H9 (cell line): Measurements from ENCODE around the gene TMTC1. TPM values are rescaled to one million over a fixed set of nuclear protein-coding genes. Genes with fewer than 3 reads are reported as not detected.

Source experiments
- DNase-seq: peaks from one replicate; pipeline ENCODE4 v3.0.0-alpha.2; 2017
- H2AFZ ChIP-seq: one replicate; pipeline ENCODE4 v1.6.1; 2013; ENCODE audit warnings: mild to moderate bottlenecking, low read length, control low read depth, moderate library complexity
- H2AK5ac ChIP-seq: 2 replicates; pipeline ENCODE4 v1.6.1; 2013; ENCODE audit warnings: low read length, control low read depth, mixed read lengths; ENCODE audit not compliant: insufficient read length
- H2BK120ac ChIP-seq: one replicate; pipeline ENCODE4 v1.6.1; 2013; ENCODE audit warnings: low read depth, mild to moderate bottlenecking, low read length, control low read depth, inconsistent platforms; ENCODE audit not compliant: poor library complexity, severe bottlenecking
- H2BK12ac ChIP-seq: 2 replicates; pipeline ENCODE4 v1.6.1; 2013; ENCODE audit warnings: low read length, control low read depth, mixed read lengths, low read depth; ENCODE audit not compliant: insufficient read length
- H2BK15ac ChIP-seq: 2 replicates; pipeline ENCODE4 v1.6.1; 2013; ENCODE audit warnings: low read depth, low read length, control low read depth
- H2BK20ac ChIP-seq: one replicate; pipeline ENCODE4 v1.6.1; 2013; ENCODE audit warnings: low read depth, mild to moderate bottlenecking, low read length, control low read depth, inconsistent platforms; ENCODE audit not compliant: poor library complexity, severe bottlenecking
- H2BK5ac ChIP-seq: 2 replicates; pipeline ENCODE4 v1.6.1; 2013; ENCODE audit warnings: low read length, control low read depth, mixed read lengths; ENCODE audit not compliant: insufficient read length
- H3K14ac ChIP-seq: 2 replicates; pipeline ENCODE4 v1.6.1; 2013; ENCODE audit warnings: low read length, control low read depth; ENCODE audit not compliant: insufficient read depth
- H3K18ac ChIP-seq: 2 replicates; pipeline ENCODE4 v1.6.1; 2013; ENCODE audit warnings: low read depth, mild to moderate bottlenecking, mixed read lengths, low read length, control low read depth; ENCODE audit not compliant: insufficient read length
- H3K23ac ChIP-seq: 2 replicates; pipeline ENCODE4 v1.6.1; 2013; ENCODE audit warnings: low read length, control low read depth, mixed read lengths, low read depth; ENCODE audit not compliant: insufficient read length
- H3K23me2 ChIP-seq: 2 replicates; pipeline ENCODE4 v1.6.1; 2013; ENCODE audit warnings: low read depth, mild to moderate bottlenecking, mixed read lengths, low read length, control low read depth; ENCODE audit not compliant: insufficient read length, poor library complexity, severe bottlenecking
- H3K27ac ChIP-seq: 2 replicates; pipeline ENCODE4 v1.5.1; 2013; ENCODE audit warnings: low read length, control low read depth, mixed read lengths, low read depth; ENCODE audit not compliant: insufficient read length
- H3K27me3 ChIP-seq: 2 replicates; pipeline ENCODE4 v1.6.1; 2013; ENCODE audit warnings: low read length, control low read depth, inconsistent platforms; ENCODE audit not compliant: insufficient read depth
- H3K4ac ChIP-seq: 2 replicates; pipeline ENCODE4 v1.6.1; 2013; ENCODE audit warnings: low read depth, mild to moderate bottlenecking, control low read depth, inconsistent platforms, low read length, moderate library complexity
- H3K4me1 ChIP-seq: 2 replicates; pipeline ENCODE4 v1.6.1; 2013; ENCODE audit warnings: low read length, control low read depth, inconsistent platforms; ENCODE audit not compliant: insufficient read depth
- H3K4me2 ChIP-seq: 2 replicates; pipeline ENCODE4 v1.6.1; 2013; ENCODE audit warnings: low read length, control low read depth, mixed read lengths; ENCODE audit not compliant: insufficient read length, insufficient read depth
- H3K56ac ChIP-seq: 2 replicates; pipeline ENCODE4 v1.6.1; 2013; ENCODE audit warnings: low read depth, mild to moderate bottlenecking, mixed read lengths, low read length, control low read depth; ENCODE audit not compliant: insufficient read length
- H3K79me1 ChIP-seq: 2 replicates; pipeline ENCODE4 v1.6.1; 2013; ENCODE audit warnings: low read depth, mild to moderate bottlenecking, moderate library complexity, low read length, control low read depth, inconsistent platforms; ENCODE audit not compliant: insufficient read depth, poor library complexity, severe bottlenecking
- H3K79me2 ChIP-seq: 2 replicates; pipeline ENCODE4 v1.6.1; 2013; ENCODE audit warnings: low read length, control low read depth, inconsistent platforms; ENCODE audit not compliant: insufficient read depth
- H3K9ac ChIP-seq: 2 replicates; pipeline ENCODE4 v1.6.1; 2013; ENCODE audit warnings: low read length, control low read depth, mixed read lengths; ENCODE audit not compliant: insufficient read length; ENCODE audit errors: extremely low read depth
- H3K9me3 ChIP-seq: one replicate; pipeline ENCODE4 v1.6.1; 2013; ENCODE audit warnings: low read depth, low read length, inconsistent platforms; ENCODE audit not compliant: control insufficient read depth
- H3T11ph ChIP-seq: one replicate; pipeline ENCODE4 v1.6.1; 2013; ENCODE audit warnings: mild to moderate bottlenecking, low read length, control low read depth, inconsistent platforms
- H4K20me1 ChIP-seq: one replicate; pipeline ENCODE4 v1.6.1; 2013; ENCODE audit not compliant: control insufficient read depth, insufficient read length, insufficient read depth
- H4K5ac ChIP-seq: 2 replicates; pipeline ENCODE4 v1.6.1; 2013; ENCODE audit warnings: low read depth, mild to moderate bottlenecking, mixed read lengths, low read length, control low read depth; ENCODE audit not compliant: insufficient read length
- H4K8ac ChIP-seq: replicated peaks from 2 replicates; pipeline ENCODE4 v1.6.1; 2013; ENCODE audit warnings: low read length, control low read depth, mixed read lengths, low read depth; ENCODE audit not compliant: insufficient read length
- H4K91ac ChIP-seq: 2 replicates; pipeline ENCODE4 v1.6.1; 2013; ENCODE audit warnings: low read depth, mild to moderate bottlenecking, moderate library complexity, mixed read lengths, low read length, control low read depth; ENCODE audit not compliant: insufficient read length
- H3K27ac Mint-ChIP-seq, 3 experiments: 2 replicates in 2 of 3; 3 replicates in 1 of 3; pipeline ENCODE4 v1.8.0; 2020 to 2021; ENCODE audit warnings: mixed read lengths in 3 of 3, mild to moderate bottlenecking in 1 of 3, moderate library complexity in 1 of 3
- H3K27me3 Mint-ChIP-seq: 2 replicates; pipeline ENCODE4 v1.8.0; 2021; ENCODE audit warnings: low read depth, mild to moderate bottlenecking, moderate library complexity, mixed read lengths
- H3K36me3 Mint-ChIP-seq, 3 experiments: 2 replicates in 2 of 3; 3 replicates in 1 of 3; pipeline ENCODE4 v1.8.0; 2020 to 2021; ENCODE audit warnings: low read depth in 3 of 3, mixed read lengths in 3 of 3; ENCODE audit not compliant: insufficient read depth in 1 of 3
- H3K4me1 Mint-ChIP-seq, 2 experiments: 2 replicates each; pipeline ENCODE4 v1.8.0; 2020; ENCODE audit warnings: mixed read lengths in 2 of 2
- H3K4me3 Mint-ChIP-seq, 2 experiments: 2 replicates in 1 of 2; 3 replicates in 1 of 2; pipeline ENCODE4 v1.8.0; 2020 to 2021; ENCODE audit warnings: mild to moderate bottlenecking in 2 of 2, mixed read lengths in 2 of 2, moderate library complexity in 1 of 2
- H3K9me3 Mint-ChIP-seq, 2 experiments: 2 replicates in 1 of 2; 3 replicates in 1 of 2; pipeline ENCODE4 v1.8.0; 2020; ENCODE audit warnings: mild to moderate bottlenecking in 2 of 2, mixed read lengths in 2 of 2, moderate library complexity in 1 of 2
- WGBS: extraction: QIAGEN DNeasy Blood & Tissue Kit; methylation state at CpG from one replicate; pipeline ENCODE4 v1.1.7; 2013; ENCODE audit warnings: missing lambda C conversion rate, low lambda C conversion rate, mixed read lengths; ENCODE audit not compliant: insufficient read length; ENCODE audit errors: extremely low coverage; 5-methylcytosine and 5-hydroxymethylcytosine counted together
- total RNA-seq: library from RNA; stranded (reverse); gene quantifications from 2 replicates; pipeline ENCODE4 v1.2.1, GENCODE V29; 2021
- TF ChIP-seq, protein P1 (sequence below): fragments of 200-600 bp; sonication (generic); conservative IDR thresholded peaks from 3 replicates; pipeline ENCODE4 v1.8.0; 2021; ENCODE audit warnings: antibody characterized with exemption, mild to moderate bottlenecking

Gene TMTC1
- total RNA-seq, 1 experiment from 2014 or later: 16.1 TPM

GRCh38 chr12:29564925-29565324 lies 218.8 kb downstream of the TMTC1 start:
- TF ChIP-seq, protein P1, sequence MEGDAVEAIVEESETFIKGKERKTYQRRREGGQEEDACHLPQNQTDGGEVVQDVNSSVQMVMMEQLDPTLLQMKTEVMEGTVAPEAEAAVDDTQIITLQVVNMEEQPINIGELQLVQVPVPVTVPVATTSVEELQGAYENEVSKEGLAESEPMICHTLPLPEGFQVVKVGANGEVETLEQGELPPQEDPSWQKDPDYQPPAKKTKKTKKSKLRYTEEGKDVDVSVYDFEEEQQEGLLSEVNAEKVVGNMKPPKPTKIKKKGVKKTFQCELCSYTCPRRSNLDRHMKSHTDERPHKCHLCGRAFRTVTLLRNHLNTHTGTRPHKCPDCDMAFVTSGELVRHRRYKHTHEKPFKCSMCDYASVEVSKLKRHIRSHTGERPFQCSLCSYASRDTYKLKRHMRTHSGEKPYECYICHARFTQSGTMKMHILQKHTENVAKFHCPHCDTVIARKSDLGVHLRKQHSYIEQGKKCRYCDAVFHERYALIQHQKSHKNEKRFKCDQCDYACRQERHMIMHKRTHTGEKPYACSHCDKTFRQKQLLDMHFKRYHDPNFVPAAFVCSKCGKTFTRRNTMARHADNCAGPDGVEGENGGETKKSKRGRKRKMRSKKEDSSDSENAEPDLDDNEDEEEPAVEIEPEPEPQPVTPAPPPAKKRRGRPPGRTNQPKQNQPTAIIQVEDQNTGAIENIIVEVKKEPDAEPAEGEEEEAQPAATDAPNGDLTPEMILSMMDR: no peak
- Histone ChIP-seq H3K9me3 (no peaks in the 10 kb centered on the region), H3K27ac (no peak overlapping the region), H3K27me3 (no peaks in the 10 kb centered on the region), H2BK20ac (no peak overlapping the region), H2BK12ac (no peak overlapping the region), H3K79me2 (no peaks in the 10 kb centered on the region), H3K23me2 (no peaks in the 10 kb centered on the region), H3K9ac (no peak overlapping the region), H2AK5ac (no peak overlapping the region), H2BK15ac (no peak overlapping the region), H3T11ph (no peak overlapping the region), H3K14ac (no peak overlapping the region), H3K23ac (no peak overlapping the region), H2AFZ (no peak overlapping the region), H4K8ac (no peak overlapping the region), H3K56ac (no peak overlapping the region), H4K20me1 (no peaks in the 10 kb centered on the region), H2BK5ac (no peak overlapping the region), H4K91ac (no peak overlapping the region), H3K4ac (no peak overlapping the region), H2BK120ac (no peak overlapping the region), H4K5ac (no peak overlapping the region), H3K18ac (no peak overlapping the region), H3K4me1 (no peaks in the 10 kb centered on the region; the same call in 1 of the 2 replicates), H3K79me1 (no peaks in the 10 kb centered on the region), H3K4me2 (no peak overlapping the region)
- WGBS: no CpG with 5 or more reads among the region's 3 CpGs
- H3K9me3 Mint-ChIP-seq: peaks cover 8 to 13% of the 10 kb centered on the region in 2 experiments; a peak in 4 of 5 replicates
- H3K27me3 Mint-ChIP-seq: no peaks in the 10 kb centered on the region
- H3K27ac Mint-ChIP-seq: peak overlapping the region in 1 of 3 experiments; percentile 32; a peak in 1 of 7 replicates
- no peak overlapping the region for H3K4me3 Mint-ChIP-seq
- DNase-seq: no peak
- peaks cover 17 to 25% (median 24%) of the 10 kb centered on the region in 3 experiments for H3K36me3 Mint-ChIP-seq
- H3K4me1 Mint-ChIP-seq: peaks cover 9 to 20% of the 10 kb centered on the region in 2 experiments
